DMS 273 (cell line): ENCODE results near the gene HYAL2.
"Not testable (repeated sequence)": the region's sequence is repeated elsewhere in the genome, so short reads cannot be mapped to it uniquely, and the experiment has no call there.

Source experiments
- DNase-seq: peaks from one replicate; lab custom pipeline; 2025; ENCODE audit not compliant: unreplicated experiment; lab: John Stamatoyannopoulos, UW

HYAL2 gene

DNA sequence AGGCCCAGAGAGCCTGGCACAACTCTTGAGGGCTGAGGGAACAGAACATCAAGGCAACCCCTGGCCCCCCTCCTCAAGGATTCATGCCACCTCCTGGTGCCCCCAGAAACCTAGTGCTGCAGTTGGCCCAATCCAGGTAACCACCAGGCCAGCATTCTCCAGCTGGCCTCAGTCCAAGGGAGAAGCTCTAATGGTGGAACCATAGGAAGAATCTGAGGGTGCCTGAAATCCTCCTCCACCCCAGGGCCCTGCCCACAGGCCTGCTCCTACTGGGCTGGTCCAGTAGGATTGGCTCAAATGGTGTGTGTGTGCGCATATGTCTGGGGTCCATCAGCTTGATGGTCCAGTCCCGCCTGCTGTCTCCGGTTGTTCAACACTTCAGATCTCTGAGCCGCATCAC lies 7.7 kb downstream of the HYAL2 start:
- no peak for DNase-seq

DNA sequence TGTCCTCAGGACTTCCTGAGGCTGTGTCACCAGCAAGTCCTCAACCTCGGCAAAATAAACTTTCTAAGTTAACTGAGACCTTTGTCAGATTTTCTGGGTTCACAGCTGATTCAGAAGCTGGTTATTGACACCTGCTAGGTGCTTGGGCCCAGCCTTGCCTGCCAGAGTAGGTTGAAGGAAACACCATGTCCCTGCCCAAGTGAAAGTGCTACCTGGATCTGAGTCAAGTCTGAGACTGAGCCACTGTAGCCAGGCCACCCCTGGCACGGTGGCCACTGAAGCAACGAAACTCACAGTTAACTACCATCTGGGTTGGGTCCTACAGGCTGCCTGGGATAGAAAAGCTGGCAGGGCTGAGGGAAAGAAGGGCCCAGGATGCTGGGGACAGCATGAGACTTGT lies 8.2 kb downstream of the HYAL2 start:
- DNase-seq: no peak

DNA sequence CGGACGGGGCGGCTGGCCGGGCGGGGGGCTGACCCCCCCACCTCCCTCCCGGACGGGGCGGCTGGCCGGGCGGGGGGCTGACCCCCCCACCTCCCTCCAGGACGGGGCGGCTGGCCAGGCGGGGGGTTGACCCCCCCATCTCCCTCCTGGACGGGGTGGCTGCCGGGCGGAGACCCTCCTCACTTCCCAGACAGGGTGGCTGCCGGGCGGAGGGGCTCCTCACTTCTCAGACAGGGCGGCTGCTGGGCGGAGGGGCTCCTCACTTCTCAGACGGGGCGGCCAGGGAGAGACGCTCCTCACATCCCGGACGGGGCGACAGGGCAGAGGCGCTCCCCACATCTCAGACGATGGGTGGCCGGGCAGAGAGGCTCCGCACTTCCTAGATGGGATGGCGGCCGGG lies 10.5 kb downstream of the HYAL2 start:
- DNase-seq: not testable (repeated sequence)

DNA sequence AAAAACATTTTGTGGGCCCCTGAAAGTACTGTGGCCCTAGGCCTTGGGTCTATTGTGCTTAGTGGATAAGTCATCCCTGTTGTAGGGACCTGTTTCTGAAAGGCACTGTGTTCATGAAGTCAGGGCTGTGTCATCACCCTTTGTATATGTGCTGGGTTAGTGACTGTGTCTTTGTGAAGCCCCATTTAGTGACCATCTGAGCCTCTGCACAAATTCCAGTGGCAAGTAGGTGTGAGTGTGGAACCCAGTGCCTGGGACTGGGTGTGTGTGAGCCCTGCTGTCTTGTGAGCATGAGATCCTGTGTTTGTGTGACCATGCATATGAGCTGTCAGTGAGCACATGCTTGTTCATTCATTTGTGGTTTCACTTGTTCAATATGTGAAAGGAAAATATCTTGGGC lies 17.9 kb downstream of the HYAL2 start:
- no peak for DNase-seq

DNA sequence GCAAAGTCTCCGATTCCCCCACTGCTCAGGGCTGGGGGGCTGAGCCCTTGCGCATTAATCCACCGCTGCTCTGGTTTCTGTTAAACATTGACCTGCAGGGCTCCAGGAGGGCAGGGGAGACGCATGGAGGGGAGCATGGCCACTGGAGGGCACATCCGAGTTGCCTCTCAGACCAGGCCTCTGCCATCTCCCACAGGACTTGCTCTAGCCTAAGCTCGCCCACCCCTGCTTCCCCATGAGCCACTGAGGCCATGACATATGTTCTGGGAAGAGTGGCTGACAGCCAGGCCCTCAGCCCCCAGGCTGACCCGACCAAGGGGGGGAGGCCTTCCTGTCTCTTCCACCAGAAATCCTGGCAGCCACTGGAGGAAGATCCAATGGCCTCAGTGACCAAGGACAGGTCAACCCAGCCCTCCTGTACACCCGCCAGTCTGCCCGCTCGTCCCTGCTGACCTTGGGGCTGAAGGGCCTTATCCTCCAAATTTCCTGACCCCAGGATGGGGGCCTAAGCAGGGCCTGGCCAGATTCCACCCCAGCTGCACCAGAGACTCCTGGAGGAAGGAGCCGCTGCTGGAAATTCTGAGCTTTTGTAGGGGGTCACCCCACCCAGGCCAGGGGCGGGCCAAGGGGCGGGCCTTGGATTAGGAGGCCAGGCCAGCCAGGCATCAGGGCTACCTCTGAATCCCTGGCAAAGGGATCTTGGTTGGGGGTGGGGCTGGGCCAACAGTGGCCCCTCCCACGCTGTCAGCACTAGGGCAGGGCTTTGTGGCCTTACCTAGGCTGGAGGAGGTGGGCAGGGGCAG lies 19.3 kb downstream of the HYAL2 start, which contains the start of gene HYAL1:
TSS of gene HYAL1 (minus strand) at position 562 of the 803 bp plus-strand sequence. CDS start 618 bp downstream, outside the sequence.
- peak; percentile 61 for DNase-seq

DNA sequence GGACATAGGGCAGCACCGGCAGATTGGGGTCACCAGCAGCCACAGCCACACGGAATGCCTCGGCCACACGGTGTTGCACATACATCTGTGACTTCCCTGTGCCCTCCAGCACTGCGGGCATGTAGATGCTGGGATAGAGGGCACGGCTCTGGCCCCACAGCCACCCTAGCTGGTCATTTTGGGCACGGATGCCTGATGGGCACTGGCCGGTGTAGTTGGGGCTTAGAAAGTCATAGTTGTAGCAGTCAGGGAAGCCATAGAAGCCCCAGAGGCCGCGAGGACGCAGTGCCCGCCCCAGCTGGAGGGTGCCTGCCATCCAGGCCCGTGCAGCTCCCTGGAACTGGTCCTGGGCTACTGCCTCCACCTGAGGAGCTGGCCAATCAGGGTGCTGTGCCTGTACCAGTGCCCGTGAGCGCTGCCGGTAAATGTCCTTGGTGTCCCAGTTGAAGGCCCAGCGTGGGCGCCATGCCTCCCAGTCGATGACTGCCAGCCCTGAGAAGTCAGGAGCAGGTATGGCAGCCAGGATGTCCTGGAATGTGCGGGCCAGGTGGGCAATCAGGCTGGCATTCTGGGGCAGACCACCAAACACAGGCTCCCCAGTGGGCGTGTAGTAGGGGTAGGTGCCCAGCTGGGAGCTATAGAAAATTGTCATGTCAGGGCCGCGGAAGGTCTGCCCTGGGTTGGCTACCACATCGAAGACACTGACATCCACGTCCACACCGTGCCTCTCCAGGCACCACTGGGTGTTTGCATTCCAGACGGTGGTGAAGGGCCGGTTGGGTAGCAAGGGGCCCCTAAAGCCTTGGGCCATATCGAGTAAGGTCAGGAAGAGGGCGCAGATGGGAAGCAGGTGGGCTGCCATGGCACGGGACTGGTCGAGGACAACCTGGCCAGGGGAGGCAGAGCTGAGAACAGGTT lies 20.2 kb downstream of the HYAL2 start:
- no peak for DNase-seq

DNA sequence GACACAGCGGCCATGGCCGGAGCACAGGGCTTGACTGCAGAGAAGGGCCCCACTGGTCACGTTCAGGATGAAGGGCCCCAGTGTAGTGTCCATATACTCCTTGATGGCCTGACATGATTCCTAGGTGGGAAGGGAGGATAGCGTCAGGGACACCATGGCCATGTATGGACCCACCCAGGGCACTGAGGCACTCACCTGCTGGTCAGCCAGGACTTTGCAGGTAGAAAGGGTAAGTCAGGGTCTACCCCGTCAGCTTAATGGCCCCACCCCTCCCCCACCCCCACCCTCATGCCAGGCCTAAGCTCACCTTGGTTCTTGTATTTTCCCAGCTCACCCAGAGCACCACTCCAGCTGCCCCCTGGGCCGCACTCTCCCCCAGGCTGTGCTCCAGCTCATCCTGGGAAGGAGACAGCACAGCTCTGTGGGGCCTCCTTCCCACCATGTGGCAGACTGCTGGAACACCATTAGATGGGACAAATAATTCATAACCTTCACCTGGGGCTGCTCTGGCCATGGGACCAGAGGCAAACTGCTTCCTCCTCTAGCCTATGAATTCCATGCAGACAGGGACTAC lies 21.8 kb downstream of the HYAL2 start:
- DNase-seq: no peak

DNA sequence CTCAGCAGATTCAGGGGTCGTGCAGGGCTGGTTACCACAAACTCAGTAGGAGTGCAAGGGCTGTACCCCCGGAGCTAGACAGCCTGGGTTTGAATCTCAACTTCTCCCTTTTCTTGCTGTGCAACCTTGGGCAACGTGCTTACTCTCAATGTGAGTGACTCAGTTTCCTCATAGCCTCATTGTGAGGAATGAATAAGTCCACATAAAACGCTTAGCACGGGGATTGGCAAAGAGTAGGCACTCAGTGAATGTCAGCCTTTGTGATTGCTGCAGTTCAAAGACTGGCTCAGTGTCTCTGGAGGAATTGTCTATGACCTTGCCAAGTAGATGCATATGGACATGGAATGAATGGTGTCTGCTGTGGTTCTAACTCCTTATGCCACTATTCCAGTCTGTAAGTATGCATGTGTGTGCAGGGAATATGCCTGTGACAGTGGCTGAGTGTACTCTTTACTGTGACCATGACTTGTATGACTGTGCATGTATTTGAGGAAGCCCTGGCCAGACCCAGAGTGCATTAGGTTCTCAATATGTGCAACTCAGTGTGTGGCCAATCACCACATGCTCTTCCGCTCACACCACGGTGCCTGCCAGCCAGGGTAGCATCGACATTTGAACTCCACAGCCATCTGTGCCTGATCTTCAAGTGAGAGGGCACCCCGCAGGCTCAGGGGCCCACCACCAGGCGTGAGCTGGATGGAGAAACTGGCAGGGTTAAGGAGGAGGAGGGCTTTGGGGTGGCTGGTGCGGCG lies 22.4 kb downstream of the HYAL2 start:
- peak; percentile 74 for DNase-seq

DNA sequence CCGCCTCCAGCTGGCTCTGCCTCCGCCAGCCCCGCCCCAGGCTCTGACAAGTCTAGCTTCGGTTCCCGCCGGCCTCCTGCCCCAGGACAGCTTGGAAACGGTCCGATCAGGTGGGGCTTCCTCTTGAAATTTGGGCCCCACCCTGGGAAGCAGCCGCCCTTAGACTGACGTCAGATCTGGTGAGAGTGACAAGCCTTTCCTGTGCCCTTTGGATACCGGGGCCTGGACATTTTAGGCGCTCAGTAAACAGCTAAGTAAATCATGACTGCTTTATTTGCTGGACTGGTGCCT lies 23.0 kb downstream of the HYAL2 start:
- DNase-seq: no peak

DNA sequence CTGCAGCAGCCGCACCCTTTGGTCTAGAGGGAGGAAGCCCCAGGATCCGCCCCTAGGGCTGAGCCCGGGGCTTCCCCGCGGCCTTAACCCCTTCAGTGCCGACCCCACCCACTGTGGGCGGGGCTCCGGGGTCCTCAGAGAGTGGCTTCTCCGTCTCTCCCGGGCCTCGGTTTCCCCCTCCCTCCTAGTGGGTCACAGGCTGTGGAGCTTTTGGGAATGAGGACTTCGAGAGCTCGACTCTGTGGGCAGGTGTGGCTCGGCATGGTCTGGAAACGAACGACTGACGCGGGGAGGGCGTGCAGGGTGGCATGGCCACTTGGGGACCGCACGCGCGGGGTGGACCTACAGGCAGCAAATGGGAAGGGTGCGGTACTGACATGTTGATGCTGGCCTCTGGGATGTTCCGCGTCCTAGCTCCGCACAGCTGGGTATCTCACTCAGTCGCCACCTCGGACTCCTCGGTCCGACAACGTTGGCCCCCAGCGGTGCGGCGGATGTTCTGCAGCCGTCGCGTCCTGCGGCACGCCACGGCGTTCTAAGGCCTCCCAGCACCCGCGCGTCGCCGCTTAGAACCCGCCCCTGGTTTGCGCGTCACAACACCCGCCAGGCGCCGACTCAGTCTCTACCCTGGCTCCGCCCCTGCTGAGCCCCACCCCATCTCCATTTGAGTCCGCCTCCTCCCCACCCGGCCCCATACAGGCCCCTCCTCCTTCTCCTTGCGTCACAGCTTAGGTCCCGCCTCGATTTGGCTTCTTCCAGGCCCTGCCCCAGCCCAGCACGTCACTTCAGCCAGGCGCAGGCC lies 23.5 kb downstream of the HYAL2 start, which contains the start of the genes HYAL3 and NAA80:
TSS of gene HYAL3 (minus strand) at position 570 of the 802 bp plus-strand sequence. CDS start 3,803 bp downstream, outside the sequence.
TSS of gene NAA80 (minus strand) at position 570 of the 802 bp plus-strand sequence. CDS start 1,942 bp downstream, outside the sequence.
- DNase-seq: peak; percentile 98

DNA sequence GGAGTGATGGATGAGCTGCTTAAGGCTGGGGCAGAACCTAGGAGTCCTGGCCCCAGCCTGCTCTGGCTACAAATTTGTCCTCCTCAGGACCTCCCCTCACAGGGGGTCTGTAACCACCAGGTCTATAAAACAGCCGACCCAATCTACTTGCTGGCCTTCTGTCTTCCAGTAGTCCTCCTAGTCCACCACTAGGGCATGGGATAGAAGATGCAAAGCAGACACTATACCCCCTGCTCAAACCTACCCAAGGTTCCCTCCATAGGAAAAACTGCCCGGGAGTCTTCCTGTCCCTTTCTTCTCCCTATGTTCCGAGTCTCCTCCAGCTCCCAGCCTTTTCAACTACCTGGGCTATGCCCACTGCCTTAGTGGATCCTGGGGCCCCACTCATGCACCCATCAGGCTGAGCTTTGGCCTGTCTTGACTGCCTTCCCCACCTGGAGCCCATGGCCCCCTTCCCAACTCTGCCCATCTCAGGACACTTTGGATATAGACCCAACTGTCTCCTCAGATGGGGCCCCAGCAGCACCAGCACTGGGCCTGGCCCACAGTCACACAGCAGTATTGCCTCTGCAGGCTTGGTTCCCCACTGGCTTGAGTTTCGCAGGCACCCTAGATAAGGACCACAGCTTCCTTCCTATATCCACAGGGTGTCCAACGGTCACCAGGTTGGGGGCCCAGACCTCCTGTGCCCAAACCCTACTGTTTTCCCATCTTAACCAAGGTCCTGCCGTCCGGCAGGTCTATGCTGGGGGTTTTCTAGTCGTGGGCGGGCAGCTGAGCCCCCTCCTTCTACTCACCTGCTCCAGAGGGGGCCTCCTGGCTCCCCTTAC lies 24.4 kb downstream of the HYAL2 start:
- no peak for DNase-seq

DNA sequence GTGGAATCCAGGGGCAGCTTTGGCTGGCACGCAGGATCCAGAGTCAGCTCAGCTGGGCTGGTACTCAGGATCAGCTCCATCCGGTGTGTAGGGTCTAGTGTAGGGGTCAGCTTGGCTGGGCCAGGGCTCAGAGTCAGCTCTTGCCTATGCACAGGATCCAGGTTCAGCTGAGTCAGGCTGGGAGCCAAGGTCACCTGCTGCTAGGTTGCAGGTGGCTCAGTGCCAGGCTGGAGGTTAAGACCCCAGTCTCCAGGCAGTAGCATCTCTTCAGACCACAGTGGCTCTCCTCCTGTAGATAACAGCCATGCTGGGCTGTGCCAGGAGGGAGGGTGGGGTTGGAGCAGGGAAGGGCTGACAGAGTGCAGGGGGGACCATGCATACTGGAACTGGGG lies 25.2 kb downstream of the HYAL2 start:
- DNase-seq: no peak

DNA sequence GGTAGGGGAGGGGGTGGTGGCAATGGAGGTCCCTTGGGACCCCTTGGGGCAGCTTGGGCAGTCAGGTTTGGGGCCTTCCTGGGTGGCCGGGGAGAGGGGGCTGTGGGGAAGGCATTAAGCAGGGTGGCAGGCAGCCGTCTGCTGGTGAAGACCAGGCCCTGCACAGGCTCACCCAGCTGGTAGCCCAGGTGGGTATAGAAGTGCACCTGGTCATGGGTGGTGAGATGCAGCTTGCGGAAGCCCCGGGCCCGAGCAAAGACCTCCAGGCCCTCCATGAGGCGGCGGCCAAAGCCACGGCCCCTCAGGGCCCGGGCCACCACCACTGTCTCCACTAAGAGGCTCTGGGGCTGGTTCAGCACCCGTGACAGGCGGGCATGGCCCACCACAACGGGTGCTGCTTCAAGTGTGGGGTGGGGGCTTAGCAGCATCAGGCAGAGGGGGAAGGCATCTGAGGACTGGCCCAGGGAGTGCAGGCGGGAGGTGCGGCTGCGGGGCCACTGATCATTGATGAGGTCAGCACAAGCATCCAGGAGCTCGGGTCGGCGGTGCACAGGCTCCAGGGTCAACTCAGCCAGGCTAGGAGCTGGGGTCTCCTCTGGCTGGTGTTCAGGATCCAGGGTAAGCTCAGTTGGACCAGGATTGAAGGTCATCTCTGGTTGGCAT lies 25.7 kb downstream of the HYAL2 start:
- DNase-seq: no peak

DNA sequence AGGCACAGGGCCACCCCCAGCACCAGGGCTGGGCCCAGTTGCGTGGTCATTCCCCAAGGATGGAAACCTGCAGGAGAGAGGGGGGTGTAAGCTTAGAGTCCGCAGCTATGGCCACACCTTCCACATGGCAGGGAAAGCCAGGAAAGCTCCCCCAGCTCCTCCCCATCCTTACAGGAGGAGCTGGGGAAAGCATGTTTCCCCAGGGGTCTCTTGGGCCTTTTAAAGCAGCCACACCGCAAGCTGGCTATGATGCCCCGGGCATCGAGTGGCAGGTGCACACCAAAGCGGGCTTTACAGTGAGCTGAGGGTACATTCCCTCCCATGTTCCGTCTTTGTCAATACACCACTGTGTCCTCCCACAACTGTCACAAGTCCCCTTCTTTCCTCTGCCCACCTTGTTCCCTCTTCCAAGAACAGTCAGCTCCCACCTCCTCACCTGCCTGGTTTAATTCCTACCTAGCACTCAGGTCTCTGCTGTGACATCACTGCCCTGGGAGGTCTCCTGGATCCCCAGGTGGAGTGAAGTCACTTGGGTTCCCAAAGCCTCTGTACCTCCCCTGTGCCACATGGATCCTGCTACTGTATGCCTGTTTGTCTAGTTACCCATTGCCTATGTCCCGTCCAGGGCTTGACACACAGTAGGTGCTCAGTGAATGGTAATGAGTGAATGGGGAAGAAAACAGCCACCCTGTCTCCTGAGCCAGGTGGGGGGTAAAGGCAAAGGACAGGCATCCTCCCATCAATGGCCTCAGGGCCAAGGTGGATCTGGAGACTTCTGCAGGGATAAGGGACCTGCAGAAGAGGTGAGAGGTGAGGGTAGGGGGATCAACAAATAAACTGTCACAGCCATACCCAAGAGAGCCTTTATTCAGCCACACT lies 26.8 kb downstream of the HYAL2 start:
- DNase-seq: no peak

DNA sequence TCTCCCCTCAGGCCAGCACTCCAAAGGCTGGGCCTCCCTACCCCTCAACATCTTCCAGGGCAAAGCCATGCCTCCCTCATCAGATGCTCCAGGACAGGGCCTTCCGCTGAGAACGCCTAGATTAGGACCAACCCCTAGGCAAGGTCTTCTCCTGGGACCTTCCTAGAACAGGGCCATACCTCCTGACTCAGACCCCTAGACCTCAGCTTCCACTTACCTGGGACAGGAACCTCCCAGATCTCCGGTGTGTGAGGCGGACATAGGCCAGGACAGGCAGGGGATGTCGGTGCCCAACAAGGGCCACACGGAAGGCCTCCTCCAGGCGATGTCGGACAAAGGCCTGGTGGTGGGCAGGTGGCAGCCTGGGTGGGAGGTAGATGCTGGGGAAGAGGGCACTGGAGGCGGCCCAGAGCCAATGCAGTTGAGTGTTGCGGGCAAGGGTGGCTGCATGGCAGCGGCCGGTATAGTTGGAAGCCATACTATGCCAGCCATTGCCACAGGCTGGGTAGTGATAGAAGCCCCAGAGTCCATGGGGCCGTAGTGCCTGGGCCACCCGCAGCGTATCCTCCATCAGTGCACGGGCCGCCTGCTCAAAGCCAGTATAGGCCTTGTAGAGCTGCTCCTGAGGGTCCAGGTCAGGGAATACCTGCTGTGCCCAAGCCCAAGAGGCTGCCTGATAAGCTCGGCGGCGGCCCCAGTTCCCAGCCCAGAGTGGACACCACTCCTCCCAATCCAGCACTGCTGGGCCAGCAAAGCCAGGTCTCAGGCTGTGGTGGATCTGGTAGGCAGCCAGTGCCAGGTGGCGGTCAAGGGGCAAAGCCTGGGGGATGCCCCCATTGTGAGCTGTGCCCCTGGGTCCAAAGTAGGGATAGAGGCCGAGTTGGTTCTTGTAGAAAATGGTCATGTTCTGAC lies 27.8 kb downstream of the HYAL2 start:
- no peak for DNase-seq

DNA sequence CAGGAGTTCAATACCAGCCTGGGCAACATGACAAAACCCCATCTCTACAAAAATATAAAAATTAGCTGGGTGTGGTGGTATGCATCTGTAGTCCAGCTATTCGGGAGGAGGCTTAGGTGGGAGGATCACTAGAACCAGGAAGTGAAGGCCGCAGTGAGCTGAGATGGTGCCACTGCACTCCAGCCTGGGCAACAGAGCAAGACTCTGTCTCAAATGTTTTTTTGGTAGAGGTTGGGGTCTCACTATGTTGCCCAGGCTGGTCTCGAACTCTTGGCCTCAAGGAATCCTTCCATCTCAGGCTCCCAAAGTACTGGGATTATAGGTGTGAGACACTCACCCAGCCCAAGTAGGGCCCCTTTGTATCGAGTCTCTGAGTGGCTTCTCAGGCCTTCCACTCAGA lies 28.5 kb downstream of the HYAL2 start:
- DNase-seq: no peak
